ENCODE data around the gene ASB8. TPM values are rescaled to one million over a fixed set of nuclear protein-coding genes. Genes with fewer than 3 reads are reported as not detected.
A peak's percentile ranks its signal among the peaks of the same experiment; 100 is the strongest.

Gene ASB8
- total RNA-seq, 4 donors from 2014 or later, result 134 to 359 (median 210) TPM

DNA sequence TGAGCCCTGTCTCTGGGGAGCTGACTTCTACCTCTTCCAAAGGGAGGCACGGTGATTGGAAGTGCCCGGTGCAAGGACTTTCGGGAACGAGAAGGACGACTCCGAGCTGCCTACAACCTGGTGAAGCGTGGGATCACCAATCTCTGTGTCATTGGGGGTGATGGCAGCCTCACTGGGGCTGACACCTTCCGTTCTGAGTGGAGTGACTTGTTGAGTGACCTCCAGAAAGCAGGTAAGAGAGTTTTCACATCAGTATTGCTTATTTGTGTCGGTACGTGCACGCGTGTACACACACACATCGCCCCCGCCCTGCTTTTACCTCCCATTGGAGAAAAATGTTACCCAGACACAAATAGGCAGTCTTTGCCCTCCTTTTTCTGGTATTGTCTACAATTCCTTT is 24.5 kb downstream of the ASB8 start:
- TF ChIP-seq, protein P1, sequence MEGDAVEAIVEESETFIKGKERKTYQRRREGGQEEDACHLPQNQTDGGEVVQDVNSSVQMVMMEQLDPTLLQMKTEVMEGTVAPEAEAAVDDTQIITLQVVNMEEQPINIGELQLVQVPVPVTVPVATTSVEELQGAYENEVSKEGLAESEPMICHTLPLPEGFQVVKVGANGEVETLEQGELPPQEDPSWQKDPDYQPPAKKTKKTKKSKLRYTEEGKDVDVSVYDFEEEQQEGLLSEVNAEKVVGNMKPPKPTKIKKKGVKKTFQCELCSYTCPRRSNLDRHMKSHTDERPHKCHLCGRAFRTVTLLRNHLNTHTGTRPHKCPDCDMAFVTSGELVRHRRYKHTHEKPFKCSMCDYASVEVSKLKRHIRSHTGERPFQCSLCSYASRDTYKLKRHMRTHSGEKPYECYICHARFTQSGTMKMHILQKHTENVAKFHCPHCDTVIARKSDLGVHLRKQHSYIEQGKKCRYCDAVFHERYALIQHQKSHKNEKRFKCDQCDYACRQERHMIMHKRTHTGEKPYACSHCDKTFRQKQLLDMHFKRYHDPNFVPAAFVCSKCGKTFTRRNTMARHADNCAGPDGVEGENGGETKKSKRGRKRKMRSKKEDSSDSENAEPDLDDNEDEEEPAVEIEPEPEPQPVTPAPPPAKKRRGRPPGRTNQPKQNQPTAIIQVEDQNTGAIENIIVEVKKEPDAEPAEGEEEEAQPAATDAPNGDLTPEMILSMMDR (IDR thresholded peaks at IDR 0.05 in 4 of 5, conservative IDR thresholded peaks at IDR 0.05 in 1 of 5), result no peak
- no peak for TF ChIP-seq POLR2A (IDR thresholded peaks at IDR 0.05)
- intact Hi-C loops (cut with DNase I; ENCODE audit: low total_unique reads), result no loop called here

DNA sequence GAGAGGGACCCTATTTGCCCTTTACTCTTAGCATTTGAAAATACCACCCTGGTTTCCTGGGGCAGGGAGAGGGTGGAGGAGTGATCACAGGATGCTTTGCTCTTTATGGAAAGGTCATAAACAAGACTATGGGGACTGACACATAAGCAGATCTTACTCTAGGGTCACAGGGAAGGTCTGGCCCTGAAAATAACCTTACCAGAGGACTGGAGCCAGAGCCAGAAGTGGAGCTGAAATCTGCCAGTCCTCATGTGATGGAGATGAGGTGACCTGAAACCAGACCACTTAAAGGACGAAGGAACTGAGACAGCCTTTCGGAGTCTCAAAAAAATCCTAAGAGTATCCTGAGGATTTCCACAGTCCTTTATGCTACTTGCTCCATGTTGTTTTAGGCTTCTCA is 25.8 kb downstream of the ASB8 start:
- intact Hi-C loops (cut with DNase I; ENCODE audit: low total_unique reads) (loop anchor here (1.0 kb wide), 1 partner anchor 20 kb away; no protein-coding TSS in a partner anchor), in situ Hi-C loops (cut with MboI; ENCODE audit: low sequenced_read_pairs in 4 of 4) (no loop called here)
- TF ChIP-seq, protein P1 (IDR thresholded peaks at IDR 0.05 in 4 of 5, conservative IDR thresholded peaks at IDR 0.05 in 1 of 5), result no peak
- TF ChIP-seq POLR2A (IDR thresholded peaks at IDR 0.05), result peak in 1 of 2 donors; percentile 30
- H3K27ac ChIP-seq, result peak overlapping the region; percentile 84 to 98 (median 93)
- H3K27me3 ChIP-seq, result no peaks in the 10 kb centered on the region
- ATAC-seq (peak; percentile 55 to 70), DNase-seq (peak; percentile 40 to 80)
- H3K4me1 ChIP-seq, result peaks cover 48 to 54% of the 10 kb centered on the region in 2 donors
- no peaks in the 10 kb centered on the region for H3K9me3 ChIP-seq
- no peak overlapping the region for H3K4me3 ChIP-seq
- peaks cover 0 to 97% of the 10 kb centered on the region in 2 donors for H3K36me3 ChIP-seq

More for the DNA sequence above, 24.5 kb downstream of the ASB8 start:
- Histone ChIP-seq H3K9me3 (no peaks in the 10 kb centered on the region), H3K27ac (peak overlapping the region; percentile 84 to 98 (median 93)), H3K36me3 (peaks cover 0 to 98% of the 10 kb centered on the region in 2 donors), H3K4me1 (peaks cover 36 to 41% of the 10 kb centered on the region in 2 donors), H3K27me3 (no peaks in the 10 kb centered on the region), H3K4me3 (no peak overlapping the region)
- in situ Hi-C loops (cut with MboI; ENCODE audit: low sequenced_read_pairs in 4 of 4), result no loop called here
- ATAC-seq (no peak), DNase-seq (no peak)

DNA sequence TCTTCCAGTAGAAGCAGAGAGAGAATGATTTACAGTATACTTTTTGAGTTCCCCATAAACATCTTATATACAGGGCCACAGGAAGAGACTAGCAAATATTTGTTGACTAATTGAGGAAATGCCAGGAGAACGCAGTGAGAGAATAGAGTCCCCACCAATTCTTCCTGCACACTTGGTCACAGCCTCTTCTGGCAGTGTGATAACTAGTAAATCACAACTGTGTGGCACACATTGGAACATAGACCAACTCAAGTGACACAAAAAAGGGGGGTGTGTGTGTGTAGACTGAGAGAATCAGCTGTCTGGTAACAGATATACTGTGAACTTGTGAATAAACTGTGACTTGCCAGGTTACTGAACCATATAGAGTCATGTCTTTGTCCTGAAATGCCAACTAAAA is 27.9 kb downstream of the ASB8 start:
- Histone ChIP-seq H3K9me3 (no peaks in the 10 kb centered on the region), H3K4me1 (peaks cover 51 to 55% of the 10 kb centered on the region in 2 donors), H3K36me3 (peaks cover 0 to 75% of the 10 kb centered on the region in 2 donors), H3K27me3 (no peaks in the 10 kb centered on the region), H3K4me3 (peak overlapping the region in 2 of 4 donors; percentile 13 to 54), H3K27ac (peak overlapping the region; percentile 84 to 98 (median 93))
- DNase-seq (no peak), ATAC-seq (no peak)
- intact Hi-C loops (cut with DNase I; ENCODE audit: low total_unique reads) (loop anchor here (10.0 kb wide), 1 partner anchor 1865 kb away; the partner anchor contains the start of gene SLC38A1), in situ Hi-C loops (cut with MboI; ENCODE audit: low sequenced_read_pairs in 4 of 4) (no loop called here)
- TF ChIP-seq POLR2A (IDR thresholded peaks at IDR 0.05), result no peak
- TF ChIP-seq, protein P1 (IDR thresholded peaks at IDR 0.05 in 4 of 5, conservative IDR thresholded peaks at IDR 0.05 in 1 of 5), result no peak

DNA sequence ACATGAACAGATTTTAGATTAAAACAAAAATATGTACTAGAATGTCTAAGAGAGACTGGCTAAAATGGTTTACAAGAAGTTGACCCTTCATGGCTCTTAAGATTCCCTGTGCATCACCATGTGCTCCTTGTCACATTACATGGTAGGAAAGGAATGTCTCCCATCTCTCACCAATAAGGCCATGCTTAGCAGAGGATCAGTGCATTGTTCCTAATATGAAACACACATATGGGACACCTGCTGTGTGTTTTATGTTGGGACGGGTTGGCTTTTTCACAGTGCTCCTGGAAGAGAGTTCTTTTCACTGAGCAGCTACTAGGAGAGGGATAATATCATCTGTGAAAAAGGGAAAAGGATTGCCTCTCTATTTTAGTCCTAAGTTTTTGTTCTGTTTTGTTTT is 28.5 kb downstream of the ASB8 start:
- DNase-seq (no peak), ATAC-seq (no peak)
- H3K4me3 ChIP-seq, result peak overlapping the region in 3 of 4 donors; percentile 13 to 54 (median 35)
- peaks cover 0 to 70% of the 10 kb centered on the region in 2 donors for H3K36me3 ChIP-seq
- peaks cover 54 to 55% of the 10 kb centered on the region in 2 donors for H3K4me1 ChIP-seq
- intact Hi-C loops (cut with DNase I; ENCODE audit: low total_unique reads), result loop anchor here (10.0 kb wide), 1 partner anchor 1864 kb away; the partner anchor contains the start of gene SLC38A1
- no peak for TF ChIP-seq POLR2A (IDR thresholded peaks at IDR 0.05)
- TF ChIP-seq, protein P1 (IDR thresholded peaks at IDR 0.05 in 4 of 5, conservative IDR thresholded peaks at IDR 0.05 in 1 of 5), result no peak
- in situ Hi-C loops (cut with MboI; ENCODE audit: low sequenced_read_pairs in 4 of 4), result no loop called here
- H3K9me3 ChIP-seq, result no peaks in the 10 kb centered on the region
- H3K27me3 ChIP-seq, result no peaks in the 10 kb centered on the region
- H3K27ac ChIP-seq, result peak overlapping the region; percentile 84 to 98 (median 93)

Data from gastrocnemius medialis (tissue), 4 donors.